Measurements from ENCODE around the gene VPS29.
"Not testable (repeated sequence)": the region's sequence is repeated elsewhere in the genome, so short reads cannot be mapped to it uniquely, and the experiment has no call there.

The VPS29 gene

DNA sequence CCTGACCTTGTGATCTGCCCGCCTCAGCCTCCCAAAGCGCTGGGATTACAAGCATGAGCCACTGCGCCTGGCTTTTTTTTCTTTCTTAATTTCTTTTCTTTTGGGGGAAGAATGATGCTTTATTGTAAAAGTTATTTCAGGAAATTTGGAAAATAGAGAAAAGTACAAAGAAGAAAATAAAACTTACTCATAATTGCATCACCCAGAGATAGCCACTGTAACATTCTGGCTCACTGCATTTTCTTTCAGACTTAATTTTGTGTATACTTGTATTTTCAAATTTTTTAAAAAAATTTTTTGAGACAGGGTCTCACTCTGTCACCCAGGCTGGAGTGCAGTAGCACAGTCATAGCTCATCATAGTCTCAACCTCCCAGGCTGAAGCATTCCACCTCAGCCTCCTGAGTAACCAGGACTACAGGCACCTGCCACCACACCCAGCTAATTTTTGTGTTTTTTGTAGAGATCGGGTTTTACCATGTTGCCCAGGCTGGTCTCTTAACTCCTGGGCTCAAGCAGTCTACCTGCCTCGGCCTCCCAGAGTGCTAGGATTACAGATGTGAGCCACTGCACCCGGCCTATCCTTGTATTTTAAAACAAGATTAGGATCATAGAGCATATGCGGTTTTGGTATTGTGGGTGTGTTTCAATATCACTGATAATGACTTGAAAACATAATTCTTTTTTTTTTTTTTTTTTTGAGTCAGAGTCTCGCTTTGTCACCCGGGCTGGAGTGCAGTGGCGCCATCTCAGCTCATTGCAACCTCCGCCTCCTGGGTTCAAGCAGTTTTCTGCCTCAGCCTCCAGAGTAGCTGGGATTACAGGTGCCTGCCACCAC is 19.2 kb upstream of the VPS29 start:
- DNase-seq (ENCODE audit: low spot score), result peak; percentile 33

DNA sequence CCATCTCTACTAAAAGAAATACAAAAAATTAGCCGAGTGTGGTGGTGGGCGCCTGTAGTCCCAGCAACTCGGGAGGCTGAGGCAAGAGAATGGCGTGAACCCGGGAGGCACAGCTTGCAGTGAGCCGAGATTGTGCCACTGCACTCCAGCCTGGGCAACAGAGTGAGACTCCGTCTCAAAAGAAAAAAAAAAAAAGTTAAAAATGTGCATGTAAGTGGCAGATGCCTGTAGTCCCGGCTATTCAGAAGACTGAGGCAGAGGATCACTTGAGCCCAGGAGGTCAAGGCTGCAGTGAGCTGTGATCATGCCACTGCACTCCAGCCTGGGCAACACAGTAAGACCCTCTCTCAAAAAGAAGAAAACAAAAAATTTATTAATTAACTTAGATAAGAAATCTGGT is 16.1 kb upstream of the VPS29 start:
- not testable (repeated sequence) for DNase-seq (ENCODE audit: low spot score)

DNA sequence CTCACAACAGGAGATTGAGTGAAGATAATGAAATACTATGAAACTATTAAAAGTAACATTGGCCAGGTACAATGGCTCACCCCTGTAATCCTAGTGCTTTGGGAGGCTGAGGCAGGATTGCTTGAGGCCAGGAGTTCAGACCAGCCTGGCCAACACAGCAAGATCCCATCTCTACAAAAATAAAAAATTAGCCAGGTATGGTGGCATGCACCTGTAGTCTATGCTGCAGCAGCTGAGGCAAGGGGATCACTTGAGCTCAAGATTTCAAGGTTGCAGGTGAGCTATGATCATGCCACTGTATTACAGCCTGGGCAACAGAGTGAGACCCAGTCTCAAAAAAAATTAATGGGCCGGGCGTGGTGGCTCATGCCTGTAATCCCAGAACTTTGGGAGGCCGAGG is 15.1 kb upstream of the VPS29 start:
- DNase-seq (ENCODE audit: low spot score), result no peak

DNA sequence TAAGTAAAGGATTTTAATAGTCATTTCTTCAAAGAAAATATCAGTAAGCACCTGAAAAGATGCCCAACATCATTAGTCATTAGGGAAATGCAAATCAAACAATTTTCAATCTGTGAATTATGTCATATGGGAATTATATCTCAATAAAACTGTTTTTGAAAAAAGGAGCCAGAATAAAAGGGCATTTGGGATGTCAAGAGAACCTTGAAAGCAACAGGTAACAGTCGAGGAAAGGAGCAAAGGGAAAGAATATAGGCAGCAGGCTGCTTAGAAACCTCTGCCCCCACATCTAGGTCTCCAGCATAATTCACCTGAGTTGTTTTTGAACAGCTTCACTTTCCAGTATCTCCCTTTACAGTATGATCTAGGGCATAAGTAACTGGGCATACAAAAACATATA is 12.5 kb upstream of the VPS29 start:
- no peak for DNase-seq (ENCODE audit: low spot score)

DNA sequence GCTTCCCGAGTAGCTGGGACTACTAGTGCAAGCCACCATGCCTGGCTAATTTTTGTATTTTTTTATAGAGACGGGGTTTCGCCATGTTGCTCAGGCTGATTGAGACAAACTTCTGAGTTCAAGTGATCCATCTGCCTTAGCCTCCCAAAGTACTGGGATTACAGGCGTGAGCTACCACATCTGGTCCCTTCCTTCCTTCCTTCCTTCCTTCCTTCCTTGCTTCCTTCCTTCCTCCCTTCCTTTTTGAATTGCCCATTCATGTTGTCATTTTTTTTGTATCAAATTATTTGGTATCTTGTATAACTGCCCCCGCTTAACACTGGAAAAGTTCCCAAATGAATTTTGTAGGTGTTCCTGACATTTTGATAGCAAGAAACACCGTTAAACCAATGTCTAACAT is 11.9 kb upstream of the VPS29 start:
- no peak for DNase-seq (ENCODE audit: low spot score)

DNA sequence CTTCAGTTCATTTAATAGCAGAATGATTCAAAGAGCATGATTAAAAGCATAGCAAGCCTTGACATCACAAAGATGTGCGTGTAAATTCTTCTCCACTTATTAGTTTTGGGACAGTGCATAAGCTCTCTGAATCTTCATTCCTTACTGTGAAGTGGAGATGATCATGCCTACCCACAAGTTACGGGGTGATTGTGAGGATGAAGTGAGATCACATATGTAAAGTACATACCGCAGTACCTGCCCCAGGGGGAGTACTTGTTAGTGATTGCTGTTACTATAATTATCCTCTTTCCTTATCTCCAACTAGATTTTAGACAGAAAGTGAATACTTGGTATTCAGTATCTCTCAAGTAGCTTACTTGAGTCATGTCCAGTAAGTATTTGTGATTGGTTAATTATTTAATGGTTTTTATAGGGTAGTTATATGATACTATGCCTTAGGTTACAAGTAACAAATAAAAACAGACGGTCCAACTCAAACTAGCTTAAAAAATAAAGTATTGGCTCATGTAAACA is 6.2 kb upstream of the VPS29 start:
- no peak for DNase-seq (ENCODE audit: low spot score)

DNA sequence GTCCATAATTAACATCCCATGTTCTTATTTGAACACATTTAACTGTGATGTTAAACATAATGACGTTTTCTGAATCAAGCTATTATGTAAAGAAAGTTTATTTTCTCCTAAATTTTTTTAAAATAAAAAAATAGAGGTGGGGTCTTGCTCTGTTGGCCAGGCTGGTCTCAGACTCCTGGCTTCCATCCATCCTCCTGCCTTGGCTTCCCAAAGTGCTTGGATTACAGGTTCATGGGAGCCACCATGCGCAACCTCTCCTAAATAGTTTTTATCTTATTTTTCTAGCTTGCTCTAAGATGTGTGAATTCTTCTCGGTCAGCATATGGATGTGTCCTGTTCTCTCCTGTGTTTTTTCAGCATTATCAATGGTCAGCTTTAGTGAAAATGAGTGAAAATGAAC is 3.4 kb upstream of the VPS29 start:
- DNase-seq (ENCODE audit: low spot score), result no peak

DNA sequence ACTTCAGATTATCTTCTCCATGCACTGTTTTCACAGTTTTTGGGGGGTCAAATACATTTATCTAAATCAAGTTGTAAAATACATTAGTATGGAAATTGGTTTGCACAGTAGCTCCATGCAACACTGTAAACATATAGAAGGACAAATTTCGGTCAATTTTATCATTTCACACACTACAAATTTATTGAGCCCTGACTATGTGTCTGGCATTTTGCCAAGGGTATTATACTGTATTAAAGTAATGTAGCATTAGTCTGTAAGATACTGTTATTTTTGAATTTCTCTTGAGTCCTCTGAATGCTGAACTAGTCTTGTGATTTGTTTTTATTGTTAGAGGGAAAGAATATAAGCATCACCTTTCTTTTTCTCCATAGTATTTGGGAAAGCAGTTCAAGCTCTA is 1.5 kb upstream of the VPS29 start:
- no peak for DNase-seq (ENCODE audit: low spot score)

DNA sequence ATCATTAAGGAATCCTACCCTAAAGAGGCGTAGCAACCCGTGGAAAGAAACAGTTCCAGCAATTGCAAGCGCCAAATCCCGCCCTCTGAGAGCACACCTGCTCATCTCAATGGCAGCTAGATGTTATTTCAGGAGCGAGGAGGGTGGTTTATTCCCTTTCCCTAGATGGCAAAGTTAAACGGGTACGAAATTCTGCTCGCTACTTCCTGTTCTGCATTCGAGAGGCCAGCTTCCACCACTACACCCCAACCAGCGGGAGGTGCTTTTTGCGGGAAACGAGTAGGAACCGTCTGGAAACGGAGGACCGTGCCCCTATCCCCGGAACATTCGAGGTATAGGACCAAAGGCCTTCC is 536 bp downstream of the VPS29 start:
- DNase-seq (ENCODE audit: low spot score), result peak; percentile 17

DNA sequence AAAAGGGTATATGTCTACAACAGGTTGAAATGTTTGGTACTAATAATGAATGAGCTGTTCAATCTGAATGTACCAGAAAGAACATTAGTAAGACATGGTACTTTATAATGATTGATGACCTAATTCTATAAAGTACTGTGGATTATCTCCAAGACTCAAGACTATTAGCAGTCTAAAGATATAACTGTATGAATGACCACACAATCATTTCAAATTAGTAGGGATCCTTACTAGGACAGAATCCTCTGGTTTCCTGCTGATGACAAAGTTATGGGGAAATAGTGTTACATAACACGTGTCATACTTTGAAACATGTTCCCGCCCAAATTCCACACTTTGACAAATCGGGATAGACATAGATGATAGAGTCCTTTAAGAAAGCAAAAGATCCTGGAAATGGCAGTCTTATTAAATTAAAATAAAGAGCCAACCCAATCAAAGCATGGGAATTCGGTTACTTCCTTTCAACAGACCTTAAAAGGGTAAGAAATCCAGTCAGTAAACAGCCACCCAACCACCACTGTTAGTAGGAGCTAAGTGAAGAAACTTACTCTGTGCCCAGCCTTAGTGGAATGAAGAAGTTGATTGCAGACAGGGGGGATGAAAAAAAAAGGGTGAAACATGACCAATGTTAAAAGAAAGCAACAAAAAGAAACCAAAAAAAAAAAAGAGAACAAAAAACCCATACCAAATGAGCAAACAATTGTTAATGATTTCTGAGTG is 2.8 kb downstream of the VPS29 start:
- no peak for DNase-seq (ENCODE audit: low spot score)

DNA sequence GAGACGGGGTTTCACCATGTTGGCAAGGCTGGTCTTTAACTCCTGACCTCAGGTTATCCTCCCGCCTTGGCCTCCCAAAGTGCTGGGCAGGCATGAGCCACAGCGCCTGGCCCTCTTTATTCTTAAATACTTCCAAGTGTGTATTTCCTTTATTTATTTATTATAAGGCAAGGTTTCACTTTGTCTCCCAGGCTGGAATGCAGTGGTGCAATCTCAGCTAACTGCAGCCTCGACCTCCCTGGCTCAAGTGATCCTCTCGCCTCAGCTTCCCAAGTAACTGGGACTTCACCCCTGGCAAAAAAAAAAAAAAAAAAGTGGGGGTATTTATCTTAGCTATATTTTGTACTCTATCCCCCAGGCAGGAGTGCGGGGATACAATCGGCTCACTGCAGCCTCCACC is 26.5 kb downstream of the VPS29 start:
- no peak for DNase-seq (ENCODE audit: low spot score)

DNA sequence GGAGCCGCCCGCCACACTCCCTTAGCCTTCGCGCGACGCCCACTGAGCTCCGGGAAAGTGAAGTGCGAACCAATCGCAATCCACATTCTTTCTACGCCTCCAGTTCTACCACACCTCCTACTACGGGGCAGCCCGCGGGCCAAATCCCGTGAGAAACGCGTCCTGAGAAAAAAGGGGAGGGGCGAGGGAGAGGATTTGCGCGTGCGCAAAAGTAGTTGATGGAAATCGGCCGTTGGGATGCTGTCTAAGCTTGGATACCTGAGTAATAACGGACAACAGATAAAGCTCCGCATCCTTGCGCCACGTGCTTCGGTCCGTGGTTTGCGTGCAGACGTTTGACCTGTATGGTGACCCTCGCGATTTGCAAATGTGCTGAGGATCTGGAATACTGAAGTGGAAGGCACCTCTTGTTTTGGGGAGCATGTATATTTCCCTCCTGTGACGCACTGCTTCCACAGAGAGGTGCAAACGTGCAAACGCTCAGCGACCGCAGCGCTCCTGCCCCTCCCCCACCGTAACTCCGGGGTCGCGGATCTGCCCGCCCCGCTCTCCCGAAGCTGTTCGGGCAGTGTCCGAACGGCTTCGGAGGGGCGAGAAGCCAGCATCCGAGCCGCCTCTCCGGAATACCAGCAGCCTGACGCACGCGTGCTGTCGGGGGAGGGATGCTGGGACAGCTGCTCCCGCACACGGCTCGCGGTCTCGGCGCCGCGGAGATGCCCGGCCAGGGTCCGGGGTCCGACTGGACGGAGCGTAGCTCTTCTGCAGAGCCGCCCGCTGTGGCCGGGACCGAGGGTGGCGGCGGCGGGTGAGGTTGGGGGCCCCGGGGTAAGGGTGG is 33.5 kb downstream of the VPS29 start, which contains the start of the genes FAM216A and GPN3:
FAM216A (plus strand) TSS at position 632 of the 835 bp plus-strand sequence; CDS start at position 663, 31 bp downstream.
GPN3 (minus strand) TSS at position 44 of the 835 bp plus-strand sequence. CDS start 54 bp downstream, outside the sequence.
- DNase-seq (ENCODE audit: low spot score), result peak; percentile 98

DNA sequence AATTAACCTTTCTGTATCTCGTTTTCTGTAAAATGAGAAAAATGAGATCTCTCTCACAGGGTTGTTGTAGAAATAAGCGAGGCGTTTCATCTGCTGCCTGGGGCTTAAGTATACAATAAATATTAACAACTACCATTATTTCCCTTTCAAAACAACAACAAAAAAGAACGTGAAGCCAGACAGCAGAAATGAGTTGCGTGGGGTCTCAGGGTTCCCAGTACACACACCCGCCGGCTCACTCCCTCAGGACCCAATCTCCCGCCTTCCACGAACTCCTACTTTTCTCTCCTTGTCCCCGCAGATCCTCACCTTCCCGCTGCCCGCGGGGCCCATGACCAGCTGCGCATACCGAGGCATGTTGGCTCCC is 34.1 kb downstream of the VPS29 start:
- DNase-seq (ENCODE audit: low spot score), result no peak

DNA sequence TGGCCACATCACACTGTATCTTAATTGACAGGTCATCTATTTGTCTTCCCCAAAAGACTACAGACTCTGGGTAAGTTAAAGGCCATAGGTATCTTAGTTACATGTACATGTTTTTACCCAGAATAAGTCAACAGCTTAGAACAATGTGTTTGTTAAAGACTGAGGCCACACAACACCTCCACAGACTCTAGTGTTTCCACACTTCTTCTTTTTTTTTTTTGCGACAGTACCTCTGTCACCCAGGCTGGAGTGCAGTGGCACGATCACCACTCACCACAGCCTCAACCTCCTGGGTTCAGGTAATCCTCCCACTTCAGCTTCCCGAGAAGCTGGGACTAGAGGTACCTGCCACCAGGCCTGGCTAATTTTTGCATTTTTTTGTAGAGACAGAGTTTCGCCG is 35.1 kb downstream of the VPS29 start:
- DNase-seq (ENCODE audit: low spot score), result no peak

DNA sequence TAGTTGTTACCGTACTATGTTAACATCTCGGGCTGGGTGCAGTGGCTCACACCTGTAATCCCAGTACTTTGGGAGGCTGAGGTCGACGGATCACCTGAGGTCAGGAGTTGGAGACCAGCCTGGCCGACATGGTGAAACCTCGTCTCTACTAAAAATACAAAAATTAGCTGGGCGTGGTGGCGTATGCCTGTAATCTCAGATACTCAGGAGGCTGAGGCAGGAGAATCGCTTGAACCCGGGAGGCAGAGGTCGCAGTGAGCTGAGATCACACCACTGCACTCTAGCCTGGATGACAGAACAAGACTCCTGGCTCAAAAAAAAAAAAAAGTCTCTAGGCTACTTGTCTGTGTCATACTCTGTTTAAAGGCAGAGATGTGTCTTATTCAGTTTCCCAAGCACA is 36.1 kb downstream of the VPS29 start:
- DNase-seq (ENCODE audit: low spot score), result not testable (repeated sequence)

DNA sequence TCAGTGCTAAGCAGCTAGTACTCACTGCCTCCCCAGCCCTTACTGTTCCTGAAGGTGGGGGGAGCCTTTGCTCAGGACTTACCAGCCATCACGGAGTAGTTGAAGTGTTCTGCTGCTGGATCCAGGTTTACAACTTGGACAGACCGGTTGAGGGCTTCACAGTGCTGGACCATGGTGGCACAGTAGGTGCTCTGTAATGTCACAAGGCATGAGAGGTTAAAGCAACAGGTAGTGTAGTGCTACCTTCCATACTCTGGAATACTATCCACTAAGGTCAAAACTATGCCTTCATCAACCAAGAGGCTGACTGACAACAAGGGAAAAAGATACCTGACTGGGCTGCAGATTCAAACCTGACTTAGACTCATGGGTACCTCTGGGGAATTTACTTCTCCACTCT is 36.9 kb downstream of the VPS29 start:
- DNase-seq (ENCODE audit: low spot score), result no peak

DNA sequence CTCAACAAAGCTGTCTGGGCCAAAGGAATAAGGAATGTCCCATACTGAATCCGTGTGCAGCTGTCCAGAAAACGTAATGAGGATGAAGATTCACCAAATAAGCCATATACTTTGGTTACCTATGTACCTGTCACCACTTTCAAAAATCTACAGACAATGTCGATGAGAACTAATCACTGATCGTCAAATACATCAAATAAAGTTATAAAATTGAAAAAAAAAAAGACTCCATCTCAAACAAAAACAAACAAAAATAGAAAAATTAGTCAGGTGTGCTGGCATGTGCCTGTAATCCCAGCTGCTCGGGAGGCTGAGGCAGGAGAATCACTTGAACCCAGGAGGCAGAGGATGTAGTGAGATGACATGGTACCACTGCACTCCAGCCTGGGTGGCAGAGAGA is 40.7 kb downstream of the VPS29 start:
- DNase-seq (ENCODE audit: low spot score), result not testable (repeated sequence)

DNA sequence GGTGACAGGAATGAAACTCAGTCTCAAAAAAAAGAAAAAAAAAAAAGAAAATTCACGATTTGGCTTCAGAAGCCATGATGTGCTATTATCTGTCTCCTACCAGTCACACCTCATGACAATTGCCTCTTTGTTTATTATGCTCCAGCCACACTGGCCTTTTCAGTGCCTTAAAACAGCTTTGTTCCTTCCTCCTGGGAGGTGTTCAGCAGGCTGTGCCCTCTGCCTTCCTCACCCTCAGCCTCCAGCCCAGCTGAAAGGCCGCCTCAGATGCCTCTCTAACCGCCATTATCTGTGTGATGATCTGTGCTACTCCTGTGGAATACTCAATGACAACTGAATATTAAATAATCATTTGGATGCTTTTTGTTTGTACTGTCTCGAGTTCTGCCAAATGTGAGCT is 43.2 kb downstream of the VPS29 start:
- no peak for DNase-seq (ENCODE audit: low spot score)

DNA sequence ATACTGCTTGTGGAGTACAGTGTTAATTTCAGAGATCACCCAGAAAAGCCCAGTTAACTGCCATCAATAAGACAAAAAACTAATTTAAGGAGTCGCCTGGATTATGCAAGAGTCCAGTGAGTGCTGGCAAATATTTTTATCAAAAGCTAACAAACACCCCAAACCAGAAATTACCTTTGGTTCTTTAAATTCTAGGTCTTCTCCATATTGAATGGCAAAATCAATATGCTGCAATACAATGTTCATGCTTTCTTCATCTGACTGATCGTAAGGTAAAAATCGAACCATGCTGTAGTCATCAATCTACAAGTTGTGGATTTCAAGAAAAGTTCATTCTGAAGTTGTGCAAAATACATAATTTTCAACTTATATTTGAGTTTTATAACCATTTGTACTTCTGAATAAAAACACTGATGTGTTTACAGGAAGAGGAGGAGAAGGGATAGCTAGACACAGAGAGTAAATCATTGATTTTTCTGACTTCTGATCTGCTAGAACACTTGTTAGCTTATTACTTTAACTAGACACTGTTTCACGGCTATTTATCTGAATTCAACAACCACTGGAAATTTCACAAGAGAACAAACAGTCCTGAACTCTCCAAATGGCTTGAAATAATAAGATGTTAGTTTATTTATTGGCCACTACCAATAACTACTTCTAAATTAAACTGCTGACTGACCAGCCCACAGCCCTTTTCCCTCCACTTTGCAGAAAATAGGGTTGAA is 48.2 kb downstream of the VPS29 start:
- no peak for DNase-seq (ENCODE audit: low spot score)

DNA sequence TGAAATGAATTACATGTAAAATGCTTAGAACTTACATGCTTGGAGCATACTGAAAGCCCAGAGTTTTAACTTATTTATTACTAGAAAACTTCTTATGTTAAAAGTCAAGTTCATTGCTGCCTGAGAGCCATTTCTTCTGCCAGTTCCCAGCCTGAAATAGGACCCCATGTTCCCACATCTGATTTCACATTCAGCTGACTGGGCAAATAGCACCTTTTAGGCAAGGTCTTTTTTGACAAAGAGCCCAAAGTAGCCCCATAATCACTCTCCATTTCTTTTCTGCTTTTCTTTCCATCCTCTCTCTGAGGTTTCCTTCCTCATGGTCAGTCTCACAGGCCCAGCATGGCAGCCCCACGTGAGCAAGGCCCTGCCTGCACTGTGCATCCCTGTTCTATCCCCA is 50.6 kb downstream of the VPS29 start:
- no peak for DNase-seq (ENCODE audit: low spot score)

DNA sequence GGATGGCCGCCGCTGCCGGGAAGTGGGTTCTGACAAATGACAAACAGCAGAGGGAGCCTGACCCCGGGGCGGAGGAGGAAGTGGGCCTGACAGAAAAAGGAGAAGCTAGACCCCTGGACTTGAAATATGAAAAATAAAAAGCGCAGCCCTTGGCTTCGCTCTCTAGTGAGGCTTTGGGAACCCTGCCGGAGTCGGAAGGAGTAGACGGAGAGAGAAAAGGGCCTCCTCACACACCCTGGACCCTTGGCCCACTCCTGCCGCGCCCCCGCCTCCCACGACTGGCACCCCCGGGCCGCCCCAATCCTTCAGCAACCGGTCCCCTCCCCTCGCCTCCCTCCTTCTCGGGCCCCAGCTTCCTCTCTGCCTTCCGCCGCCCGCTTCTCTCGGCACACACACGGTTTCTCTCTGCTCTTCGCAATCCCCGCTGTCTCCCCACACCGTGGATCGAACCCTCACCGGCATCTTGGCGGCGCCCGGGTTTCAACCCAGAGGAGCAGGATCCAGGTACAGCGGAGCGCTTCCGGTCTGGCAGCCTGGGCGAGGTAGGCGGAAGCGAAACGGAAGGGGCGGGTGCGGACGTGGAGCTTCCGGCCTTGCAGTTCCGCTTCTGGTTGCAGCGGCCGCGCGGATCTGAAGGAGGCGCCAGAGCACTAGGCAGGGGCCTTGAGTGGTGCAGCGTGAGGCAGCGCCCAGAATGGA is 52.0 kb downstream of the VPS29 start, which contains the start of gene ARPC3:
ARPC3 (minus strand) TSS at position 539 of the 699 bp plus-strand sequence; CDS start at position 462, 77 bp downstream.
- DNase-seq (ENCODE audit: low spot score), result peak; percentile 94

Measured in CD4-positive, alpha-beta T cell treated with Interleukin-2 at 100 ng/mL for 4 hours (primary cell).